Measurements from ENCODE around the gene DIP2B.

Gene DIP2B

DNA sequence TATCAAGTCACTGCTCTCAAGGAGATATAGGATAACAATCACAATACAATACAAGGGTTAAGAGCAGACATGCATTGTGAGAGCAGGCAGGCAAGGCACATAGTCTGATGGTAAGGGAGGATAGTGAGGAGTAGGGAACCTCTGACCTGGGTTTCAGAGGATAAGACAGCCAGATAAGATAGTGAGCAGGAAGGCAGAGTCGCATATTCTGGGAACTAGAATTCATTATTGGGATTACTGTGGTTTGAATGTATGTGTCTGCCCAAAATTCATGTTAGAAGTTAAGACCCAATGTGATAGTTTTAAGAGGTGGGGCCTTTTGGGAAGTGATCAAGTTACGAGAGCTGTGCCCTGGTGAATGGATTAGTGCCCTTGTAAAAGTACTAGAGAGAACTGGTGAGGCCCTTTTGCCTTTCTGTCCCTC is 244.7 kb downstream of the DIP2B start:
- no peak for DNase-seq (ENCODE audit: low read depth)
- H3K4me3 ChIP-seq (ENCODE audit: low read depth, low read length), result no peak overlapping the region
- TF ChIP-seq CTCF (IDR thresholded peaks at IDR 0.05; ENCODE audit: low read depth, low read length, missing control alignments), result no peak

- no peak for TF ChIP-seq CTCF (IDR thresholded peaks at IDR 0.05; ENCODE audit: low read depth, low read length, missing control alignments)
- no peak for DNase-seq (ENCODE audit: low read depth)
- H3K4me3 ChIP-seq (ENCODE audit: low read depth, low read length), result no peak overlapping the region
Measured at GRCh38 chr12:50750366-50750765, 245.6 kb downstream of the DIP2B start.

GRCh38 chr12:50751948-50752721 is 247.3 kb downstream of the DIP2B start:
- no peak for DNase-seq (ENCODE audit: low read depth)

DNA sequence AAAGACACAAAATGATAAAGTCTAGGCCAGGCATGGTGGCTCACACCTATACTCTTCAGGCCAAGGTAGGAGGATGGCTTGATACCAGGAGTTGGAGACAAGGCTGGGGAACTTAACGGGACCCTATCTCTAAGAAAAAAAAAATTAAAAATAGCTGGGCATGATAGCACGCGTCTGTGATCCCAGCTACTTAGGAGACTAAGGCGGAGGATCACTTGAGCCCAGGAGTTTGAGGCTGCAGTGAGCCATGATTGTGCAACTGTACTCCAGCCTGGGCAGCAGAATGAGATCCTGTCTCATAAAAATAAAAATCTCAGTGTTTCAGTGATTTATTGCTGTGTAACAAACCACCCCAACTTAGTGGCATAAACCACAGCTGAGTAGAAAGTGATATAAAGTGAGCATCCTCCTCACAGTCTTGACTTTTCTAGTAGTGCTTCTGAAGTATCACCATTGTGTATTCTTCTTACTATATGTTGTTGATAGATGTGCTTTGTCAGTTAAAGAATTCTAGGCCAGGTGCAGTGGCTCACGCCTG is 248.5 kb downstream of the DIP2B start:
- H3K4me3 ChIP-seq (ENCODE audit: low read depth, low read length), result no peak overlapping the region
- TF ChIP-seq CTCF (IDR thresholded peaks at IDR 0.05; ENCODE audit: low read depth, low read length, missing control alignments), result no peak
- DNase-seq (ENCODE audit: low read depth), result no peak

More at GRCh38 chr12:50751948-50752721, 247.3 kb downstream of the DIP2B start:
- no peak overlapping the region for H3K4me3 ChIP-seq (ENCODE audit: low read depth, low read length)
- no peak for TF ChIP-seq CTCF (IDR thresholded peaks at IDR 0.05; ENCODE audit: low read depth, low read length, missing control alignments)

GRCh38 chr12:50763639-50764285 is 259.0 kb downstream of the DIP2B start, which contains the start of gene ATF1:
Gene ATF1 (plus strand): TSS chr12:50764101. CDS start chr12:50780146, 16,045 bp downstream.
- no peak for TF ChIP-seq CTCF (IDR thresholded peaks at IDR 0.05; ENCODE audit: low read depth, low read length, missing control alignments)
- peak; percentile 76 for DNase-seq (ENCODE audit: low read depth)
- peak within 1 kb of the TSS; percentile 85 for H3K4me3 ChIP-seq (ENCODE audit: low read depth, low read length)

GRCh38 chr12:50764286-50765094 is 259.7 kb downstream of the DIP2B start:
- DNase-seq (ENCODE audit: low read depth), result no peak
- H3K4me3 ChIP-seq (ENCODE audit: low read depth, low read length), result peak overlapping the region; percentile 85
- no peak for TF ChIP-seq CTCF (IDR thresholded peaks at IDR 0.05; ENCODE audit: low read depth, low read length, missing control alignments)

Measured in GM12864 (cell line).